Colon (tissue), 2 donors: ENCODE measurements around the gene GPC6.

Experiments used
- FAIRE-seq: peaks from 2 replicates; lab custom pipeline; 2012; peaks lifted over from hg19 to GRCh38; lab: Jason Lieb, UNC
- donor health status: control.
- donor health status: control.

Gene GPC6

GRCh38 chr13:94416454-94417080 is 1190.0 kb downstream of the GPC6 start:
- no peak for FAIRE-seq

GRCh38 chr13:94417294-94417693 is 1190.7 kb downstream of the GPC6 start:
- FAIRE-seq = no peak

- no peak for FAIRE-seq
Observed at GRCh38 chr13:94419304-94419924, 1192.8 kb downstream of the GPC6 start.

GRCh38 chr13:94419925-94420305 is 1193.3 kb downstream of the GPC6 start:
- FAIRE-seq = no peak

GRCh38 chr13:94427313-94427953 is 1200.8 kb downstream of the GPC6 start:
- no peak for FAIRE-seq

GRCh38 chr13:94431574-94431973 is 1205.0 kb downstream of the GPC6 start:
- no peak for FAIRE-seq

GRCh38 chr13:94431987-94432386 is 1205.4 kb downstream of the GPC6 start:
- no peak for FAIRE-seq

- no peak for FAIRE-seq
Observed at GRCh38 chr13:94433055-94433961, 1206.7 kb downstream of the GPC6 start.

GRCh38 chr13:94435604-94436226 is 1209.1 kb downstream of the GPC6 start:
- no peak for FAIRE-seq

- FAIRE-seq = no peak
Observed at GRCh38 chr13:94444826-94445225, 1218.2 kb downstream of the GPC6 start.

GRCh38 chr13:94454334-94454733 is 1227.7 kb downstream of the GPC6 start:
- FAIRE-seq = no peak

- FAIRE-seq = no peak
Observed at GRCh38 chr13:94454906-94455305, 1228.3 kb downstream of the GPC6 start.

GRCh38 chr13:94455414-94455813 is 1228.8 kb downstream of the GPC6 start:
- no peak for FAIRE-seq
